GM12801 (cell line): ENCODE measurements around the gene LY6G6F.

Source experiments
- TF ChIP-seq, protein P1 (sequence below): IDR thresholded peaks from one replicate; pipeline ENCODE4 v1.5.1; 2011; ENCODE audit warnings: control low read depth; ENCODE audit not compliant: insufficient read length; ENCODE audit errors: extremely low read depth

LY6G6F gene

DNA sequence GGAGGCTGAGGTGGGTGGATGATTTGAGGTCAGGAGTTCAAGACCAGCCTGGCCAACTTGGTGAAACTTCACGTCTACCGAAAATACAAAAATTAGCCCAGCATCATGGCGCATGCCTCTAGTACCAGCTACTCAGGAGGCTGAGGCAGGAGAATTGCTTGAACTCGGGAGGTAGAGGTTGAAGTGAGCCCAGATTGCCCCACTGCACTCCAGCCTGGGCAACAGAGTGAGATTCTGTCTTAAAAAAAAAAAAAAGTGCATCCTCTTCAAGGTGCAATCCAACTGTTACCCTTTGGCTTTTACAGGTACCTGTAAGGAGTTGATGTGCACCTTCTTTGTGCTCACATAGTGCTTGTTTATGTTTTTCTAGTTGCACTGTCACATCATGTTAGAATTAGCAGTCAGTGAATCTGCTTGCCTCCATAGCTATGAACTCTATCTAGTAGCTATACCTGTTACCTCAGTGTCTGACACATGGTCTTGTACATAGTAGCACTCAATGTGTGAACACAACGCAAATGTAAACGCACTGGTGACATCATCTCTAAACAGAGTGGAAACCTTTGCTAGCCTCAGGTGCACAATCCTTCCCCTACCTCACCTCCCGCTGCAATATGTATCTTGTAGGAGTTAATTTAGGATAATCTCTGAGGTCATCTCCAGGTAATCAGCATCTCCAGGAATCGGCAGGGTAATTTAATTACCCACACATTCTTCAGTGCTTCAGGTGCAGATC lies 42.8 kb downstream of the LY6G6F start:
- TF ChIP-seq, protein P1, sequence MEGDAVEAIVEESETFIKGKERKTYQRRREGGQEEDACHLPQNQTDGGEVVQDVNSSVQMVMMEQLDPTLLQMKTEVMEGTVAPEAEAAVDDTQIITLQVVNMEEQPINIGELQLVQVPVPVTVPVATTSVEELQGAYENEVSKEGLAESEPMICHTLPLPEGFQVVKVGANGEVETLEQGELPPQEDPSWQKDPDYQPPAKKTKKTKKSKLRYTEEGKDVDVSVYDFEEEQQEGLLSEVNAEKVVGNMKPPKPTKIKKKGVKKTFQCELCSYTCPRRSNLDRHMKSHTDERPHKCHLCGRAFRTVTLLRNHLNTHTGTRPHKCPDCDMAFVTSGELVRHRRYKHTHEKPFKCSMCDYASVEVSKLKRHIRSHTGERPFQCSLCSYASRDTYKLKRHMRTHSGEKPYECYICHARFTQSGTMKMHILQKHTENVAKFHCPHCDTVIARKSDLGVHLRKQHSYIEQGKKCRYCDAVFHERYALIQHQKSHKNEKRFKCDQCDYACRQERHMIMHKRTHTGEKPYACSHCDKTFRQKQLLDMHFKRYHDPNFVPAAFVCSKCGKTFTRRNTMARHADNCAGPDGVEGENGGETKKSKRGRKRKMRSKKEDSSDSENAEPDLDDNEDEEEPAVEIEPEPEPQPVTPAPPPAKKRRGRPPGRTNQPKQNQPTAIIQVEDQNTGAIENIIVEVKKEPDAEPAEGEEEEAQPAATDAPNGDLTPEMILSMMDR = no peak

DNA sequence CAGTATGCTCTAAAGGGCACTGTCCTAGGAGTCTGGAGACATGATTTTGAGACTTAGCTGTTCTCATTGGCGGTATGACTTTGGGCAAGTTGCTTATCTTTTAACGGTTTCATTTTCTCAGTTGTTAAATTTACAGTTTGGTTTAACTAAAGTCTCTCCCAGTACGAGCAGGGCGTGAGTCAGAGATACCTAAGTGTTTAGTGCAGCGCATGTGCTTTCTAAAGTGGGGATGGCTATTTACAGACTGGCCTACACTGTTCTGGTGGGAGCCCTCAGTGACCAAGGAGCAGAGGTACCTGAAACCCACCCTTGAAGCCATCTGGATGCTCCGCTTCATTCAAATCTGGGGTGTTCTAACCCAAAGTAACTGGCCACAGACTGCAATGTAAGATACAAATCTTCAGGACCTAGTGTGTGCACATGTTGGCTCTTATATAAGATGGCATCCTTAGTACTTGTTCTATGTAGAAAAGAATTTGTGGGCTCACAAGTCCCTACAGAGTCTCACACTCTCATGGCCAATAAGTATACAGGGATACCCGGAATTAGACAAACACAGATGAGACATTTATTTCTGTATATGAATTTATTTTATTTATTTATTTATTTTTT lies 43.9 kb downstream of the LY6G6F start:
- TF ChIP-seq, protein P1 = no peak

DNA sequence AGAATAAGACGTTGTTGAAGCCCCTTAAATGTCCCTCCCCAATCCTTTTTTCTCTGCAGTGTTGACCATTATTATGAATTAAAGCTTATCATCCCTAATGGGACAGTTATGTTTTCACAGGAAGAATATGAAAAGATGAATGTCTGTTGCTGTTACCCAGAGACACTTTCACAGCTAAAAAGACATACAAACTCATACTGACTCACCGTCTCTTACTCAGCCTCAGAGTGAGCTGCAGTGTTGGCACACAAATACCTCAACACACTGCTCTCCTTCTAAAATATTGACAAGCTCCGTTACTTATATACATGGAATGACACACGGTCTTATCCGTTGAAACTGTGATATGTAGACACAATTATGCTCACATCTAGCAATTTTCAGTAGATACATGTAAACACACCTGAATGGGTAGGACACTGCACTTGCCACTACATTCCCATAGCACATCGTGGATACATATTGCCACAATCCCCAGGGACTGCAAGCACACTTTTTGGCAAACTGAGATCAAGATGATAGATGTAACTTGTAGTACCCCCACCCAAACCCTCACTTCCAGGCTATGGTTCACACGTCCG lies 46.2 kb downstream of the LY6G6F start:
- TF ChIP-seq, protein P1 = no peak

DNA sequence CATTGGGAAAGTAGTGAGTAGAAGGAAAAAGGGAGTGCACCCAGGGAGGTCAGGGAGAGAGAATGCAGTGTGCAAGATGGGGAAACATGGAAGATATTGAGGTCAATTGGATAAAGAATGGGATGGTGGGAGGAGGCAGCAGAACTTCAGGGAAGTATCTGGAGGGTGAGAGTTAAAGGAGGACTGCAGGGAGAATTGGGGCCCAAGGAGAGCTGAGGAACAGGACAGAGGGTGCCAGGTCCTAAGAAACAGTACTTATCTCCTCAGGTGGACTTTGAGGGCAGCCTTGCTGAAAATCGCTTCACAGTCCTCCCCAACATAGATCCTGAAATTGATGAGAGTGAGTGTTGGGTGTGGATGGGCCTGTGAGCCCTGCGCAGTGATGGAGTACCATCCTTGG lies 51.6 kb downstream of the LY6G6F start:
- TF ChIP-seq, protein P1 = no peak
